H9 (cell line): ENCODE results near the gene SFXN1. TPM values are rescaled to one million over a fixed set of nuclear protein-coding genes. Genes with fewer than 3 reads are reported as not detected.

Source experiments
- DNase-seq: peaks from one replicate; pipeline ENCODE4 v3.0.0-alpha.2; 2017
- H2AFZ ChIP-seq: one replicate; pipeline ENCODE4 v1.6.1; 2013; ENCODE audit warnings: mild to moderate bottlenecking, low read length, control low read depth, moderate library complexity
- H2AK5ac ChIP-seq: 2 replicates; pipeline ENCODE4 v1.6.1; 2013; ENCODE audit warnings: low read length, control low read depth, mixed read lengths; ENCODE audit not compliant: insufficient read length
- H2BK120ac ChIP-seq: one replicate; pipeline ENCODE4 v1.6.1; 2013; ENCODE audit warnings: low read depth, mild to moderate bottlenecking, low read length, control low read depth, inconsistent platforms; ENCODE audit not compliant: poor library complexity, severe bottlenecking
- H2BK12ac ChIP-seq: 2 replicates; pipeline ENCODE4 v1.6.1; 2013; ENCODE audit warnings: low read length, control low read depth, mixed read lengths, low read depth; ENCODE audit not compliant: insufficient read length
- H2BK15ac ChIP-seq: 2 replicates; pipeline ENCODE4 v1.6.1; 2013; ENCODE audit warnings: low read depth, low read length, control low read depth
- H2BK20ac ChIP-seq: one replicate; pipeline ENCODE4 v1.6.1; 2013; ENCODE audit warnings: low read depth, mild to moderate bottlenecking, low read length, control low read depth, inconsistent platforms; ENCODE audit not compliant: poor library complexity, severe bottlenecking
- H2BK5ac ChIP-seq: 2 replicates; pipeline ENCODE4 v1.6.1; 2013; ENCODE audit warnings: low read length, control low read depth, mixed read lengths; ENCODE audit not compliant: insufficient read length
- H3K14ac ChIP-seq: 2 replicates; pipeline ENCODE4 v1.6.1; 2013; ENCODE audit warnings: low read length, control low read depth; ENCODE audit not compliant: insufficient read depth
- H3K18ac ChIP-seq: 2 replicates; pipeline ENCODE4 v1.6.1; 2013; ENCODE audit warnings: low read depth, mild to moderate bottlenecking, mixed read lengths, low read length, control low read depth; ENCODE audit not compliant: insufficient read length
- H3K23ac ChIP-seq: 2 replicates; pipeline ENCODE4 v1.6.1; 2013; ENCODE audit warnings: low read length, control low read depth, mixed read lengths, low read depth; ENCODE audit not compliant: insufficient read length
- H3K23me2 ChIP-seq: 2 replicates; pipeline ENCODE4 v1.6.1; 2013; ENCODE audit warnings: low read depth, mild to moderate bottlenecking, mixed read lengths, low read length, control low read depth; ENCODE audit not compliant: insufficient read length, poor library complexity, severe bottlenecking
- H3K27ac ChIP-seq: 2 replicates; pipeline ENCODE4 v1.5.1; 2013; ENCODE audit warnings: low read length, control low read depth, mixed read lengths, low read depth; ENCODE audit not compliant: insufficient read length
- H3K27me3 ChIP-seq: 2 replicates; pipeline ENCODE4 v1.6.1; 2013; ENCODE audit warnings: low read length, control low read depth, inconsistent platforms; ENCODE audit not compliant: insufficient read depth
- H3K4ac ChIP-seq: 2 replicates; pipeline ENCODE4 v1.6.1; 2013; ENCODE audit warnings: low read depth, mild to moderate bottlenecking, control low read depth, inconsistent platforms, low read length, moderate library complexity
- H3K4me1 ChIP-seq: 2 replicates; pipeline ENCODE4 v1.6.1; 2013; ENCODE audit warnings: low read length, control low read depth, inconsistent platforms; ENCODE audit not compliant: insufficient read depth
- H3K4me2 ChIP-seq: 2 replicates; pipeline ENCODE4 v1.6.1; 2013; ENCODE audit warnings: low read length, control low read depth, mixed read lengths; ENCODE audit not compliant: insufficient read length, insufficient read depth
- H3K56ac ChIP-seq: 2 replicates; pipeline ENCODE4 v1.6.1; 2013; ENCODE audit warnings: low read depth, mild to moderate bottlenecking, mixed read lengths, low read length, control low read depth; ENCODE audit not compliant: insufficient read length
- H3K79me1 ChIP-seq: 2 replicates; pipeline ENCODE4 v1.6.1; 2013; ENCODE audit warnings: low read depth, mild to moderate bottlenecking, moderate library complexity, low read length, control low read depth, inconsistent platforms; ENCODE audit not compliant: insufficient read depth, poor library complexity, severe bottlenecking
- H3K79me2 ChIP-seq: 2 replicates; pipeline ENCODE4 v1.6.1; 2013; ENCODE audit warnings: low read length, control low read depth, inconsistent platforms; ENCODE audit not compliant: insufficient read depth
- H3K9ac ChIP-seq: 2 replicates; pipeline ENCODE4 v1.6.1; 2013; ENCODE audit warnings: low read length, control low read depth, mixed read lengths; ENCODE audit not compliant: insufficient read length; ENCODE audit errors: extremely low read depth
- H3K9me3 ChIP-seq: one replicate; pipeline ENCODE4 v1.6.1; 2013; ENCODE audit warnings: low read depth, low read length, inconsistent platforms; ENCODE audit not compliant: control insufficient read depth
- H3T11ph ChIP-seq: one replicate; pipeline ENCODE4 v1.6.1; 2013; ENCODE audit warnings: mild to moderate bottlenecking, low read length, control low read depth, inconsistent platforms
- H4K20me1 ChIP-seq: one replicate; pipeline ENCODE4 v1.6.1; 2013; ENCODE audit not compliant: control insufficient read depth, insufficient read length, insufficient read depth
- H4K5ac ChIP-seq: 2 replicates; pipeline ENCODE4 v1.6.1; 2013; ENCODE audit warnings: low read depth, mild to moderate bottlenecking, mixed read lengths, low read length, control low read depth; ENCODE audit not compliant: insufficient read length
- H4K8ac ChIP-seq: replicated peaks from 2 replicates; pipeline ENCODE4 v1.6.1; 2013; ENCODE audit warnings: low read length, control low read depth, mixed read lengths, low read depth; ENCODE audit not compliant: insufficient read length
- H4K91ac ChIP-seq: 2 replicates; pipeline ENCODE4 v1.6.1; 2013; ENCODE audit warnings: low read depth, mild to moderate bottlenecking, moderate library complexity, mixed read lengths, low read length, control low read depth; ENCODE audit not compliant: insufficient read length
- H3K27ac Mint-ChIP-seq, 3 experiments: 2 replicates in 2 of 3; 3 replicates in 1 of 3; pipeline ENCODE4 v1.8.0; 2020 to 2021; ENCODE audit warnings: mixed read lengths in 3 of 3, mild to moderate bottlenecking in 1 of 3, moderate library complexity in 1 of 3
- H3K27me3 Mint-ChIP-seq: 2 replicates; pipeline ENCODE4 v1.8.0; 2021; ENCODE audit warnings: low read depth, mild to moderate bottlenecking, moderate library complexity, mixed read lengths
- H3K36me3 Mint-ChIP-seq, 3 experiments: 2 replicates in 2 of 3; 3 replicates in 1 of 3; pipeline ENCODE4 v1.8.0; 2020 to 2021; ENCODE audit warnings: low read depth in 3 of 3, mixed read lengths in 3 of 3; ENCODE audit not compliant: insufficient read depth in 1 of 3
- H3K4me1 Mint-ChIP-seq, 2 experiments: 2 replicates each; pipeline ENCODE4 v1.8.0; 2020; ENCODE audit warnings: mixed read lengths in 2 of 2
- H3K4me3 Mint-ChIP-seq, 2 experiments: 2 replicates in 1 of 2; 3 replicates in 1 of 2; pipeline ENCODE4 v1.8.0; 2020 to 2021; ENCODE audit warnings: mild to moderate bottlenecking in 2 of 2, mixed read lengths in 2 of 2, moderate library complexity in 1 of 2
- H3K9me3 Mint-ChIP-seq, 2 experiments: 2 replicates in 1 of 2; 3 replicates in 1 of 2; pipeline ENCODE4 v1.8.0; 2020; ENCODE audit warnings: mild to moderate bottlenecking in 2 of 2, mixed read lengths in 2 of 2, moderate library complexity in 1 of 2
- WGBS: extraction: QIAGEN DNeasy Blood & Tissue Kit; methylation state at CpG from one replicate; pipeline ENCODE4 v1.1.7; 2013; ENCODE audit warnings: missing lambda C conversion rate, low lambda C conversion rate, mixed read lengths; ENCODE audit not compliant: insufficient read length; ENCODE audit errors: extremely low coverage; 5-methylcytosine and 5-hydroxymethylcytosine counted together
- total RNA-seq: library from RNA; stranded (reverse); gene quantifications from 2 replicates; pipeline ENCODE4 v1.2.1, GENCODE V29; 2021
- TF ChIP-seq, protein P1 (sequence below): fragments of 200-600 bp; sonication (generic); conservative IDR thresholded peaks from 3 replicates; pipeline ENCODE4 v1.8.0; 2021; ENCODE audit warnings: antibody characterized with exemption, mild to moderate bottlenecking

Gene SFXN1
- total RNA-seq, 1 experiment from 2014 or later = 99.2 TPM

DNA sequence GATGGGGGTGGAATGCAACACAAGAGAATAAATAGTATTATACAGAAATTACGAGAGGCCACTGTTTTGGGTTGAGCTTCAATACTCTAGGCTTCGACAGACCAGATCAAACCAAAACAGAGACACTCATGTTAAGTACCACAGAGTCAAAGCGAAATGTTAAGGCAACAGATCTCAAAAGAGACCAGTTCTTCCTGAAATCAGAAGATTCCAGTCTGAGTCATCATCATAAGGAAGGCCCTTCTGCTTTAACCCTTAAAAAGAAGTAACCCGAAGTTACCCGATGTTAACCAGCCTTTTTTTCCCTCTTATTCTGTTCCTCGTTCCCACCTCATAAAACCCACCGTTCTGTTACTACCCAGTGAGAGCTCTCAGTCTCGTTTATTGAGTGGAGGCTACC, 75.9 kb downstream of the SFXN1 start:
- no peak overlapping the region for H3K18ac ChIP-seq
- 0 out of 2 replicates have a peak, but pooled peaks cover 2% of the 10 kb centered on the region for H3K27me3 Mint-ChIP-seq
- TF ChIP-seq, protein P1, sequence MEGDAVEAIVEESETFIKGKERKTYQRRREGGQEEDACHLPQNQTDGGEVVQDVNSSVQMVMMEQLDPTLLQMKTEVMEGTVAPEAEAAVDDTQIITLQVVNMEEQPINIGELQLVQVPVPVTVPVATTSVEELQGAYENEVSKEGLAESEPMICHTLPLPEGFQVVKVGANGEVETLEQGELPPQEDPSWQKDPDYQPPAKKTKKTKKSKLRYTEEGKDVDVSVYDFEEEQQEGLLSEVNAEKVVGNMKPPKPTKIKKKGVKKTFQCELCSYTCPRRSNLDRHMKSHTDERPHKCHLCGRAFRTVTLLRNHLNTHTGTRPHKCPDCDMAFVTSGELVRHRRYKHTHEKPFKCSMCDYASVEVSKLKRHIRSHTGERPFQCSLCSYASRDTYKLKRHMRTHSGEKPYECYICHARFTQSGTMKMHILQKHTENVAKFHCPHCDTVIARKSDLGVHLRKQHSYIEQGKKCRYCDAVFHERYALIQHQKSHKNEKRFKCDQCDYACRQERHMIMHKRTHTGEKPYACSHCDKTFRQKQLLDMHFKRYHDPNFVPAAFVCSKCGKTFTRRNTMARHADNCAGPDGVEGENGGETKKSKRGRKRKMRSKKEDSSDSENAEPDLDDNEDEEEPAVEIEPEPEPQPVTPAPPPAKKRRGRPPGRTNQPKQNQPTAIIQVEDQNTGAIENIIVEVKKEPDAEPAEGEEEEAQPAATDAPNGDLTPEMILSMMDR = no peak
- no peak overlapping the region for H4K8ac ChIP-seq
- no peak overlapping the region for H2BK15ac ChIP-seq
- no peaks in the 10 kb centered on the region for H3K27me3 ChIP-seq
- no peak overlapping the region for H2AK5ac ChIP-seq
- H3K27ac ChIP-seq = no peak overlapping the region
- H3K14ac ChIP-seq = no peak overlapping the region
- H4K91ac ChIP-seq = no peak overlapping the region
- no peak overlapping the region for H3K9ac ChIP-seq
- no peak overlapping the region for H3K4me3 Mint-ChIP-seq
- peaks cover 39 to 47% of the 10 kb centered on the region in 2 experiments for H3K4me1 Mint-ChIP-seq
- no peak overlapping the region for H3K27ac Mint-ChIP-seq
- peaks cover 0 to 3% of the 10 kb centered on the region in 2 experiments; a peak in 1 of 5 replicates for H3K9me3 Mint-ChIP-seq
- H3K79me1 ChIP-seq = no peaks in the 10 kb centered on the region
- H3K23me2 ChIP-seq = no peaks in the 10 kb centered on the region
- no peak overlapping the region for H3K4me2 ChIP-seq
- H3K4ac ChIP-seq = no peak overlapping the region
- peaks cover 0 to 4% (median 0%) of the 10 kb centered on the region in 3 experiments; a peak in 2 of 7 replicates for H3K36me3 Mint-ChIP-seq
- DNase-seq = no peak
- H3K4me1 ChIP-seq = peaks cover 5% of the 10 kb centered on the region; the same call in 1 of the 2 replicates
- H4K5ac ChIP-seq = no peak overlapping the region
- H2BK5ac ChIP-seq = no peak overlapping the region
- H2BK12ac ChIP-seq = no peak overlapping the region
- WGBS = no CpG with 5 or more reads among the region's 8 CpGs
- H3K23ac ChIP-seq = no peak overlapping the region
- H2BK20ac ChIP-seq = no peak overlapping the region
- H4K20me1 ChIP-seq = no peaks in the 10 kb centered on the region
- H3K56ac ChIP-seq = no peak overlapping the region
- no peak overlapping the region for H2BK120ac ChIP-seq
- no peak overlapping the region for H3T11ph ChIP-seq
- H3K9me3 ChIP-seq = no peaks in the 10 kb centered on the region
- H2AFZ ChIP-seq = no peak overlapping the region
- H3K79me2 ChIP-seq = no peaks in the 10 kb centered on the region
